GM10266 (cell line): ENCODE data around the gene POU3F2.

Source experiments
- DNase-seq: peaks from one replicate; pipeline ENCODE4 v3.0.0; 2012; ENCODE audit errors: extremely low spot score
- TF ChIP-seq, protein P1 (sequence below): IDR thresholded peaks from 2 replicates; pipeline ENCODE4 v1.5.1; 2012; ENCODE audit warnings: mild to moderate bottlenecking, low read depth; ENCODE audit not compliant: control insufficient read depth, insufficient read depth; ENCODE audit errors: missing control alignments

The POU3F2 gene

DNA sequence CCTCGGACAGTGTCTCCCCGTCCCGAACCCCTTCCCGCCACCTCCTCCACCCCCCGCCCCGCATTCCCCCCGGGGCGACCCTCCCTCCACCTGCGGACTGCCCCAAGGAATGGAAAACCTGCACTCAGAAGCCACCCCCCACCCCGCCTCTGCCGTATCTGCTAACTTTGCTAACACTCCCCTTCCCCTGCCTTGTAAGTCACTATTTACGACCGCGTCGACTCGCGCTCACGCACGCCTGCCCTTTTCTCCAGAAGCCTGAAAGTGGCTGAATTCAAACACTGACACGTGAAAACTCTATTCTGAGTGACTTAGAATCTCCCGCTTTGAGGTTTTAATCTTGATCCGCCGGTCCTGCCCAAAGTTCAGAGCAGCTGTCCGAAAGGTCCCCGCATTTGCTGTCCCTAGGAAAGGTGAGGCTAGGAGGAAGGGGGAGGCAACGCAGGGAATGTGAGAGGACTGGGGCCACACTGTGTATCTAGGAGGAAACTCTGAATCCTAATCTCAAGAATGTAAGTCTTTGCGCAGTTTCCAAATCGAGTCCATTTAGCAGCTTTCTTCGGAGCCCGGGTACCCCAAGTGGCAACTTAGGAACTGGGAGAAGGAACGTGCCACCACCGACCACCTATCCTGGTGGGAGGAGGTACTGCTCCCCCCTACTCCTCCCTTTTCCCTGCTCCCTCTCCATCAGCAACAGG lies 9.3 kb upstream of the POU3F2 start:
- no peak for DNase-seq
- TF ChIP-seq, protein P1, sequence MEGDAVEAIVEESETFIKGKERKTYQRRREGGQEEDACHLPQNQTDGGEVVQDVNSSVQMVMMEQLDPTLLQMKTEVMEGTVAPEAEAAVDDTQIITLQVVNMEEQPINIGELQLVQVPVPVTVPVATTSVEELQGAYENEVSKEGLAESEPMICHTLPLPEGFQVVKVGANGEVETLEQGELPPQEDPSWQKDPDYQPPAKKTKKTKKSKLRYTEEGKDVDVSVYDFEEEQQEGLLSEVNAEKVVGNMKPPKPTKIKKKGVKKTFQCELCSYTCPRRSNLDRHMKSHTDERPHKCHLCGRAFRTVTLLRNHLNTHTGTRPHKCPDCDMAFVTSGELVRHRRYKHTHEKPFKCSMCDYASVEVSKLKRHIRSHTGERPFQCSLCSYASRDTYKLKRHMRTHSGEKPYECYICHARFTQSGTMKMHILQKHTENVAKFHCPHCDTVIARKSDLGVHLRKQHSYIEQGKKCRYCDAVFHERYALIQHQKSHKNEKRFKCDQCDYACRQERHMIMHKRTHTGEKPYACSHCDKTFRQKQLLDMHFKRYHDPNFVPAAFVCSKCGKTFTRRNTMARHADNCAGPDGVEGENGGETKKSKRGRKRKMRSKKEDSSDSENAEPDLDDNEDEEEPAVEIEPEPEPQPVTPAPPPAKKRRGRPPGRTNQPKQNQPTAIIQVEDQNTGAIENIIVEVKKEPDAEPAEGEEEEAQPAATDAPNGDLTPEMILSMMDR, result no peak

DNA sequence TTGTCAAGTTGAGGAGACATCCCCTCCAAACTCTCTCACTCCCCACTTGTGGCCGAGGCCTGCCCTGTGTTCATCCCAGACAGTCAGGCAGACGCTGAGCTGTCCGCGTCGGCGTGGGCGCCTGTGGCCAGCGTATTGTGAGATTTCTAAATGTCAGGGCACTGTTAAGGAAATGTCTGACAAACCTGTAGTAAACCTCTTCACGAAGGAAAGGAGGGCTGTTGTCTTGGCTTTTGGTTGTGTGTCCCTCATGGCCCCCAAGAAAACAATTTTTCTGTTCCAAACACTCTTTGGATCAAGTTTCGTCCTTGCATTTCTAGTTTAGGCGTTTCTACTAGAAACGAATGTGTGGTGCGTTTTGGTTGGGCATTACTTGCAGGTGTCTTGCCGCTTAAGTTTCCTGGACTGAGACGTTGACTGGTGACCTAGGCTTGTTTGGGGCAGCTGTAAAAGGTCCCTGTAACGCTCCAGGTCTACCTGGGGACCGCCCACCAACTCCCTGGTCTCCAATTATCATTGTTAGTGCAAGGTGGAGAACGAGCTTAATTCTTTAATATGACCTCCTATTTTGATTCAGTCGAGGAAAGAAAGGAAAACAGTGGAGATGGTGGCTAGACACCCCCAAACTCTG lies 8.7 kb upstream of the POU3F2 start:
- TF ChIP-seq, protein P1, result no peak
- DNase-seq, result no peak

DNA sequence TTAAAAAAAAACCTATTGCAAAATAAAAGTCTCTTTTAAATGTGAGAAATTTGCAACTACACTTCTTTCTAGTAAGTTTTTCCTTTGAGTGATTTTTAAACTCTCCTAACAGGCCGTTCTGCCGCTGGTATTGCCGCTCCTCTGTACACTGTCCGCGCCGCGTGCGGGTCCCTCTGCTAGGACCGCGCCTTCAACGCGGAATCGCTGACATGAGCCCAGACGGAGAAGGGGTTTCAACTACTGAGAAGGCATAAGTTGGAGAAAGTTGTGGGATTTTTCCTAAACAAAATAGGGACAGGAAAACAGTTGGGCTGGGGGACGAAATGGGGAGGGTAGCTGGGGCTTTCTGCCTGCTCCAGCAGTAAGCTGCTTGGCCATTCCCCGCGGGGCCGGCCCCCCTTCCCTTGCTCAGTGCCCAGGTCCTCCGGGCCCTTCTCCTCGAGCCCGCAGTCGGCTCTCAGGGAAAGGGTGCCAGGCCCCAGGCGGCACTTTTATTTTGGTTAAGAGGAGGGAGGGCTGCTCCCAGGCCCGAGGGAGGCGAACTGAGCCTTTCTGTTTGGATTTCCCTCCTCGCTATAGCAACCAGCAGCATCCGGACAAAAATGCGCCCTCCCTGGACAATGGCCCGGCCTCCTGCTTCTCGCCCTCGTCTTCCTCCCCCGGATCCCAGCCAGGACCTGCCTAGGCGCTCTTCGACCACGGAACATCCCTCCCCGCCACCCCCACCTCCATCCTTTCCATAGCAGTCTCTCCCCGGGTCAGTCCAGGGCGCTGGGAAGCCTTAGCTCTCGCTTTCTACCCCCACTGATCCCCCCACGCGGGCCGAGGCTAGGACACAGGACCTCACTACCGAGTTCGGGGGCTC lies 6.8 kb upstream of the POU3F2 start:
- TF ChIP-seq, protein P1, result no peak
- peak; percentile 15 for DNase-seq

DNA sequence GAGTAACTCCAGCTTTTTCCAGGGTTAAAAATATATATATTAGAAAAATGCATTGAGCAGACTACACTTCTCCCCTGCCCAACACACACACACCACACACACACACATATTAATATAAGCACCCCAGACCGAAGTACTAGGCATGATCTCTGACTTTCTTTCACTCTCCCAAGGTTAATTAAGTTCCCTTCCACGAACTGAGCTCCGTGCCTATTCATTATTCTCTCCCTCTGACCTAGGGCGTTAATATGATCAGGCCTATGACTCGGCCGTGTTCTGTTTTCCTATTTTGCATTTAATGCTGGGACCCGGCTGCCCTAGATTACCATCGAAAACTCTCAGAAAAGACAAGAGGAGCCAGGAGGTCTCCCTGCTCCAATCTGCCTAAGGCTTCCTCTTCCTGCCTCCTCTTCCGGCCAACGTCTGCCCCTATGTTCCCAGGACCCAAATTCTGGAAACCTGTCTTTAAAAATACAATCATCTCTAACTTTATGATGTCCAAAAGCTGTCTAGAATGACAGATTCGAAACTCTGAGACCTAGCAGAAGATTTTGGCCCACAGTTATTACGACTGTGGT lies 6.1 kb upstream of the POU3F2 start:
- peak; percentile 21 for DNase-seq
- TF ChIP-seq, protein P1, result no peak

DNA sequence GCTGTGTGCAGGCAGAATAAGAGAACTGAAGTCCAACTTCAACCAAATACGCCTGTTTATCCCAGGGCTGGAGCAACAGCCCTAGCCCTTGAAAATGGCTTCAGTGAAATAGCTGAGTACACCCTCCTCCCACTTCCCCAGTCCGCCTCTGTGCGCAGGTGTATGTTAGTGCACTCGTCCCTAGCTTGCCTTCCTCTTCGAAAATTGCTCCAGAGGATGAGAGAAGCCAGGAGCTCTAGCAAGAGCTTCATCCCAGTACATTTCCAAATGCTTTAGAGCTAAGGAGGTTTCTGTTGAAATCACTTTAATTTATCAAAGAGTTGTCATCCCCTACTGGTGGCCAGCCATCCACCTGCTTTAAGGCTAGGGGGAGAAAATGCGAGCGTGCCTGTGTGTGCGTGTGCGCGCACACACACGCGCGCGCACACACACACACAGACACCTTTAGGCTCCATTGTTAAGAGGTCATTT lies 5.4 kb upstream of the POU3F2 start:
- no peak for DNase-seq

DNA sequence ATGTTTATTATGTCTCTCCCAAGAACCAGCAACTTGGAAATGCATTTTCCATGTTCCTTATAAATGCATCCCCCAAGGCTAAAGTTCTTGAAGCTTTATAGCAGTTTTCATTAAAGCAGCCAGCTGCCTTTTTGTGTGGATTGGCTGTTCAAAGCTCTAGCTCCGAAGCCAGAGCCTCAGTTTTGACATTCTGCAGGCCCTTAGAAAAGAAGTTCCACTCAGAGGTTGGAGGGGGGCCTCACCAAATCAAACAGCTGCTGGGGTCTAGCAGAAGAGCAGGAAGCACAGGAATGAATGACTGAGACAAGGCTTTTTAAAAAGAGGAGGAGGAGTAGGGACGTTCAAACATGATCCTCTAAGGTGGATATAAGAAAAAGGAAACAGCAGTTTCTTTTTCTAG lies 4.2 kb upstream of the POU3F2 start:
- TF ChIP-seq, protein P1, result no peak
- DNase-seq, result no peak

More for the DNA sequence above, 5.4 kb upstream of the POU3F2 start:
- TF ChIP-seq, protein P1, result no peak
